Measurements from ENCODE around the gene PMFBP1. TPM values are rescaled to one million over a fixed set of nuclear protein-coding genes. Genes with fewer than 3 reads are reported as not detected.

The PMFBP1 gene
- polyA plus RNA-seq, 1 of the 3 experiments (the other 2 are of a cell fraction) = 0.16 TPM

DNA sequence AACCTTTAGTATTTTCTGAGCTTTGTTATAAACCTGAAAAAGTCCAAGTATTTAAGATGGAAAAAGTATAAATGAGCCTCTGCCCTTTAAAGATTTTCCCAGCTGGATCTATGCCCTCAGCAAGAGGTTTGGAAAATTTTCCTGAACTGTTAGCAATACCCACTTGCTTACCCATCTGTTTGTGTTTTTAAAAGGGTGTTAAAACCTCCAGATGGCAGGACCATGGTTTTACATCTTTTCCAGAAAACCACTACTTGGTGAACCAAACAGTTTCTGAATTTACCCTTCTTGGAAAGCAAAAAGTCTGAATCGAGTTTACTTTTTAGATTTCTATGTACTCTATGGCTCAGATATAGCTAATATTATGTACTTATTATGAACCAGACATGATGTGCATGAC lies 719 bp downstream of the PMFBP1 start:
- Histone ChIP-seq H3K79me2 (ENCODE audit: insufficient read depth) (no peaks in the 10 kb centered on the region), H2AFZ (ENCODE audit: low read depth) (no peak overlapping the region), H3K9ac (no peak overlapping the region), H3K4me3 (ENCODE audit: low read depth in 2 of 2, low read length in 1 of 2) (no peak overlapping the region), H3K36me3 (replicated peaks in 1 of 2; ENCODE audit: control insufficient read depth in 1 of 2, insufficient read depth in 2 of 2, low read length in 1 of 2) (no peaks in the 10 kb centered on the region), H4K20me1 (ENCODE audit: insufficient read depth) (no peaks in the 10 kb centered on the region), H3K9me3 (no peaks in the 10 kb centered on the region), H3F3A (replicated peaks; ENCODE audit: insufficient read depth) (no peaks in the 10 kb centered on the region), H3K27me3 (ENCODE audit: insufficient read depth) (no peaks in the 10 kb centered on the region), H3K4me2 (no peak overlapping the region), H3K4me1 (ENCODE audit: control insufficient read depth in 1 of 2, insufficient read depth in 2 of 2, low read depth in 1 of 2, low read length in 1 of 2) (peaks cover 0 to 9% of the 10 kb centered on the region in 2 experiments; a peak in 2 of 4 replicates), H3K9me2 (no peaks in the 10 kb centered on the region), H3K27ac (ENCODE audit: low read depth in 2 of 2, low read length in 1 of 2) (no peak overlapping the region)
- ChIA-PET POLR2A (no interaction called here), CTCF (interaction anchor here (0.9 to 1.9 kb wide), 3 partner anchors 9 to 46 kb away, joined by 3 to 6 read pairs (median 4); no protein-coding TSS in a partner anchor)
- no peak for TF ChIP-seq TAF1 (IDR thresholded peaks at IDR 0.05; ENCODE audit: borderline replicate concordance, low read depth, low read length)
- TF ChIP-seq RAD21 (IDR thresholded peaks at IDR 0.05; ENCODE audit: low read length) = no peak
- TF ChIP-seq, protein P1, sequence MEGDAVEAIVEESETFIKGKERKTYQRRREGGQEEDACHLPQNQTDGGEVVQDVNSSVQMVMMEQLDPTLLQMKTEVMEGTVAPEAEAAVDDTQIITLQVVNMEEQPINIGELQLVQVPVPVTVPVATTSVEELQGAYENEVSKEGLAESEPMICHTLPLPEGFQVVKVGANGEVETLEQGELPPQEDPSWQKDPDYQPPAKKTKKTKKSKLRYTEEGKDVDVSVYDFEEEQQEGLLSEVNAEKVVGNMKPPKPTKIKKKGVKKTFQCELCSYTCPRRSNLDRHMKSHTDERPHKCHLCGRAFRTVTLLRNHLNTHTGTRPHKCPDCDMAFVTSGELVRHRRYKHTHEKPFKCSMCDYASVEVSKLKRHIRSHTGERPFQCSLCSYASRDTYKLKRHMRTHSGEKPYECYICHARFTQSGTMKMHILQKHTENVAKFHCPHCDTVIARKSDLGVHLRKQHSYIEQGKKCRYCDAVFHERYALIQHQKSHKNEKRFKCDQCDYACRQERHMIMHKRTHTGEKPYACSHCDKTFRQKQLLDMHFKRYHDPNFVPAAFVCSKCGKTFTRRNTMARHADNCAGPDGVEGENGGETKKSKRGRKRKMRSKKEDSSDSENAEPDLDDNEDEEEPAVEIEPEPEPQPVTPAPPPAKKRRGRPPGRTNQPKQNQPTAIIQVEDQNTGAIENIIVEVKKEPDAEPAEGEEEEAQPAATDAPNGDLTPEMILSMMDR (IDR thresholded peaks at IDR 0.05) = no peak
- TF ChIP-seq ELF1 (IDR thresholded peaks at IDR 0.05) = no peak
- no peak for TF ChIP-seq RCOR1 (IDR thresholded peaks at IDR 0.05; ENCODE audit: low read length)
- TF ChIP-seq, protein P2, sequence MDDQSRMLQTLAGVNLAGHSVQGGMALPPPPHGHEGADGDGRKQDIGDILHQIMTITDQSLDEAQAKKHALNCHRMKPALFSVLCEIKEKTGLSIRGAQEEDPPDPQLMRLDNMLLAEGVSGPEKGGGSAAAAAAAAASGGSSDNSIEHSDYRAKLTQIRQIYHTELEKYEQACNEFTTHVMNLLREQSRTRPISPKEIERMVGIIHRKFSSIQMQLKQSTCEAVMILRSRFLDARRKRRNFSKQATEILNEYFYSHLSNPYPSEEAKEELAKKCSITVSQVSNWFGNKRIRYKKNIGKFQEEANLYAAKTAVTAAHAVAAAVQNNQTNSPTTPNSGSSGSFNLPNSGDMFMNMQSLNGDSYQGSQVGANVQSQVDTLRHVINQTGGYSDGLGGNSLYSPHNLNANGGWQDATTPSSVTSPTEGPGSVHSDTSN (IDR thresholded peaks at IDR 0.05) = no peak
- TF ChIP-seq RFX5 (IDR thresholded peaks at IDR 0.05; ENCODE audit: low read length) = no peak
- TF ChIP-seq, protein P3, sequence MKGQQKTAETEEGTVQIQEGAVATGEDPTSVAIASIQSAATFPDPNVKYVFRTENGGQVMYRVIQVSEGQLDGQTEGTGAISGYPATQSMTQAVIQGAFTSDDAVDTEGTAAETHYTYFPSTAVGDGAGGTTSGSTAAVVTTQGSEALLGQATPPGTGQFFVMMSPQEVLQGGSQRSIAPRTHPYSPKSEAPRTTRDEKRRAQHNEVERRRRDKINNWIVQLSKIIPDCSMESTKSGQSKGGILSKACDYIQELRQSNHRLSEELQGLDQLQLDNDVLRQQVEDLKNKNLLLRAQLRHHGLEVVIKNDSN (IDR thresholded peaks at IDR 0.05; ENCODE audit: borderline replicate concordance, low read depth) = no peak
- DNase-seq = no peak
- WGBS (ENCODE audit: low lambda C conversion rate) = 81% methylated on average over 1 of the region's 1 CpG

DNA sequence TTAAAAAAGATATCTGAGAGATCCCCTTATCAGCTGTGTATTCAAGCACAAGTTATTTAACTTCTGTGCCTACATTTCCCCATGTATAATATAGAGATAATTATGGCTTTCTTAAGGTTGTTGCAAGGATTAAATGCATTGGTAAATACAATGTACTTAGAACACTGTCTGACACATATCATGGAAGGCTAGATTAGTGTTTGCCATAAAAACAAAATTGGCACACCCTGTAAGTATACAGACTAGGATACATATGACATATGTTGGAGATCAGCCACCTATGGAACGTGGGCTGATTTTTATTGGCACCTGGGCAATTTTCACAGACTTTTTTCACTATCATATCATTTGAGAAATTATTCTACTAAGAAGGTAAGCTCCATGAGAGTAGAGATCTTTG lies 2.2 kb downstream of the PMFBP1 start:
- Histone ChIP-seq H3K4me3 (ENCODE audit: low read depth in 2 of 2, low read length in 1 of 2) (no peak overlapping the region), H3K4me2 (no peak overlapping the region), H3F3A (replicated peaks; ENCODE audit: insufficient read depth) (no peaks in the 10 kb centered on the region), H3K4me1 (ENCODE audit: control insufficient read depth in 1 of 2, insufficient read depth in 2 of 2, low read depth in 1 of 2, low read length in 1 of 2) (peaks cover 0 to 9% of the 10 kb centered on the region in 2 experiments; a peak in 2 of 4 replicates), H3K27ac (ENCODE audit: low read depth in 2 of 2, low read length in 1 of 2) (no peak overlapping the region), H4K20me1 (ENCODE audit: insufficient read depth) (no peaks in the 10 kb centered on the region), H3K79me2 (ENCODE audit: insufficient read depth) (no peaks in the 10 kb centered on the region), H3K9me3 (no peaks in the 10 kb centered on the region), H3K27me3 (ENCODE audit: insufficient read depth) (no peaks in the 10 kb centered on the region), H2AFZ (ENCODE audit: low read depth) (no peak overlapping the region), H3K9ac (no peak overlapping the region), H3K36me3 (replicated peaks in 1 of 2; ENCODE audit: control insufficient read depth in 1 of 2, insufficient read depth in 2 of 2, low read length in 1 of 2) (no peaks in the 10 kb centered on the region), H3K9me2 (no peaks in the 10 kb centered on the region)
- ChIA-PET POLR2A (no interaction called here), CTCF (no interaction called here)
- no peak for DNase-seq
- TF ChIP-seq, protein P4, sequence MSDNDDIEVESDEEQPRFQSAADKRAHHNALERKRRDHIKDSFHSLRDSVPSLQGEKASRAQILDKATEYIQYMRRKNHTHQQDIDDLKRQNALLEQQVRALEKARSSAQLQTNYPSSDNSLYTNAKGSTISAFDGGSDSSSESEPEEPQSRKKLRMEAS (IDR thresholded peaks at IDR 0.05; ENCODE audit: low read depth) = no peak
- TF ChIP-seq SMC3 (IDR thresholded peaks at IDR 0.05; ENCODE audit: low read depth, low read length) (no peak), GATA2 (CRISPR knock-in tag; IDR thresholded peaks at IDR 0.05) (no peak), RFX5 (IDR thresholded peaks at IDR 0.05; ENCODE audit: low read length) (no peak), FOXJ3 (CRISPR knock-in tag; IDR thresholded peaks at IDR 0.05) (no peak), RXRA (IDR thresholded peaks at IDR 0.05; ENCODE audit: borderline replicate concordance, low read depth) (no peak)
- TF ChIP-seq, protein P5, sequence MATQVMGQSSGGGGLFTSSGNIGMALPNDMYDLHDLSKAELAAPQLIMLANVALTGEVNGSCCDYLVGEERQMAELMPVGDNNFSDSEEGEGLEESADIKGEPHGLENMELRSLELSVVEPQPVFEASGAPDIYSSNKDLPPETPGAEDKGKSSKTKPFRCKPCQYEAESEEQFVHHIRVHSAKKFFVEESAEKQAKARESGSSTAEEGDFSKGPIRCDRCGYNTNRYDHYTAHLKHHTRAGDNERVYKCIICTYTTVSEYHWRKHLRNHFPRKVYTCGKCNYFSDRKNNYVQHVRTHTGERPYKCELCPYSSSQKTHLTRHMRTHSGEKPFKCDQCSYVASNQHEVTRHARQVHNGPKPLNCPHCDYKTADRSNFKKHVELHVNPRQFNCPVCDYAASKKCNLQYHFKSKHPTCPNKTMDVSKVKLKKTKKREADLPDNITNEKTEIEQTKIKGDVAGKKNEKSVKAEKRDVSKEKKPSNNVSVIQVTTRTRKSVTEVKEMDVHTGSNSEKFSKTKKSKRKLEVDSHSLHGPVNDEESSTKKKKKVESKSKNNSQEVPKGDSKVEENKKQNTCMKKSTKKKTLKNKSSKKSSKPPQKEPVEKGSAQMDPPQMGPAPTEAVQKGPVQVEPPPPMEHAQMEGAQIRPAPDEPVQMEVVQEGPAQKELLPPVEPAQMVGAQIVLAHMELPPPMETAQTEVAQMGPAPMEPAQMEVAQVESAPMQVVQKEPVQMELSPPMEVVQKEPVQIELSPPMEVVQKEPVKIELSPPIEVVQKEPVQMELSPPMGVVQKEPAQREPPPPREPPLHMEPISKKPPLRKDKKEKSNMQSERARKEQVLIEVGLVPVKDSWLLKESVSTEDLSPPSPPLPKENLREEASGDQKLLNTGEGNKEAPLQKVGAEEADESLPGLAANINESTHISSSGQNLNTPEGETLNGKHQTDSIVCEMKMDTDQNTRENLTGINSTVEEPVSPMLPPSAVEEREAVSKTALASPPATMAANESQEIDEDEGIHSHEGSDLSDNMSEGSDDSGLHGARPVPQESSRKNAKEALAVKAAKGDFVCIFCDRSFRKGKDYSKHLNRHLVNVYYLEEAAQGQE (IDR thresholded peaks at IDR 0.05; ENCODE audit: low read depth, low read length) = no peak
- WGBS (ENCODE audit: low lambda C conversion rate) = 28% methylated on average over 1 of the region's 1 CpG
